Right ventricle myocardium inferior (tissue), 1 donor: ENCODE data around the gene B3GAT3. TPM values are rescaled to one million over a fixed set of nuclear protein-coding genes. Genes with fewer than 3 reads are reported as not detected.

ENCODE experiments used
- ATAC-seq: fragments of 200-7000 bp; cut with Tn5 transposase; one replicate; pipeline ENCODE4 v1.9.1; 2020; ENCODE audit warnings: mild to moderate bottlenecking, moderate library complexity
- DNase-seq: peaks from one replicate; pipeline ENCODE4 v3.0.0; 2021; ENCODE audit errors: missing footprints
- intact Hi-C: fragments of 100-400 bp; cut with DNase I; formaldehyde crosslinking; loops from one replicate; pipeline ENCODE4 v1.11.0; 2022
- total RNA-seq: library from RNA; stranded (reverse); fragmentation: NEBNext Ultra II Directional; extraction: Animal tissue kit (Norgen Biotek cat#: 25700); gene quantifications from one replicate; pipeline ENCODE4 v1.2.1, GENCODE V29; 2021
- donor health status: DM: no; HTN: yes; CAD: no; lungs with severe emphysema.

The B3GAT3 gene
- total RNA-seq, 1 donor from 2014 or later = 12.8 TPM

GRCh38 chr11:62610403-62610802, 11.4 kb downstream of the B3GAT3 start:
- DNase-seq (no peak), ATAC-seq (no peak)
- intact Hi-C loops = loop anchor here (5.0 kb wide), 1 partner anchor 52 kb away; no protein-coding TSS in a partner anchor

- no peak for ATAC-seq
- intact Hi-C loops = no loop called here
These were observed 13.0 kb downstream of the B3GAT3 start for GRCh38 chr11:62608776-62609175.

GRCh38 chr11:62607714-62608113, 14.1 kb downstream of the B3GAT3 start:
- intact Hi-C loops = no loop called here
- DNase-seq = no peak
- no peak for ATAC-seq

More at GRCh38 chr11:62608776-62609175, 13.0 kb downstream of the B3GAT3 start:
- DNase-seq = no peak

GRCh38 chr11:62605902-62606301, 15.9 kb downstream of the B3GAT3 start:
- no peak for ATAC-seq
- DNase-seq = no peak
- intact Hi-C loops = no loop called here

GRCh38 chr11:62605467-62605866, 16.3 kb downstream of the B3GAT3 start:
- intact Hi-C loops = no loop called here
- no peak for ATAC-seq
- DNase-seq = no peak

GRCh38 chr11:62604460-62605120, 17.2 kb downstream of the B3GAT3 start:
- no peak for ATAC-seq
- intact Hi-C loops = no loop called here
- no peak for DNase-seq

- ATAC-seq = no peak
- intact Hi-C loops = no loop called here
- no peak for DNase-seq
These were observed 17.9 kb downstream of the B3GAT3 start for GRCh38 chr11:62603776-62604299.

- intact Hi-C loops = no loop called here
- ATAC-seq (no peak), DNase-seq (no peak)
These were observed 18.7 kb downstream of the B3GAT3 start for GRCh38 chr11:62603072-62603408.

- DNase-seq = peak; percentile 83
- intact Hi-C loops = no loop called here
- peak; percentile 64 for ATAC-seq
These were observed 19.4 kb downstream of the B3GAT3 start for GRCh38 chr11:62602141-62603071.

- ATAC-seq = peak; percentile 92
- intact Hi-C loops = no loop called here
- peak; percentile 97 for DNase-seq
These were observed 20.2 kb downstream of the B3GAT3 start, which contains the start of gene MTA2 for GRCh38 chr11:62601372-62602140. Gene MTA2 (minus strand): TSS chr11:62601865. CDS start chr11:62601450, 415 bp downstream.

- intact Hi-C loops = no loop called here
- peak; percentile 25 for ATAC-seq
- peak; percentile 86 for DNase-seq
These were observed 20.7 kb downstream of the B3GAT3 start for GRCh38 chr11:62601122-62601371.

GRCh38 chr11:62600367-62601121, 21.2 kb downstream of the B3GAT3 start:
- ATAC-seq (no peak), DNase-seq (no peak)
- intact Hi-C loops = no loop called here

- no peak for ATAC-seq
- intact Hi-C loops = loop anchor here (2.0 to 10.0 kb wide), 2 partner anchors 55 to 105 kb away; partner anchors contain the start of genes BSCL2 and GNG3
- no peak for DNase-seq
These were observed 21.9 kb downstream of the B3GAT3 start for GRCh38 chr11:62599901-62600300.

- intact Hi-C loops = loop anchor here (2.0 to 10.0 kb wide), 2 partner anchors 54 to 106 kb away; partner anchors contain the start of genes BSCL2 and GNG3
- DNase-seq = peak; percentile 96
- ATAC-seq = peak; percentile 73
These were observed 22.6 kb downstream of the B3GAT3 start for GRCh38 chr11:62599069-62599696.

GRCh38 chr11:62595124-62595523, 26.7 kb downstream of the B3GAT3 start:
- DNase-seq = no peak
- intact Hi-C loops = loop anchor here (10.0 kb wide), 1 partner anchor 110 kb away; the partner anchor contains the start of genes BSCL2 and GNG3
- ATAC-seq = no peak

GRCh38 chr11:62593434-62594044, 28.2 kb downstream of the B3GAT3 start:
- DNase-seq = peak; percentile 90
- intact Hi-C loops = loop anchor here (10.0 kb wide), 1 partner anchor 111 kb away; the partner anchor contains the start of genes BSCL2 and GNG3
- ATAC-seq = no peak

GRCh38 chr11:62592989-62593421, 28.8 kb downstream of the B3GAT3 start:
- ATAC-seq (no peak), DNase-seq (no peak)
- intact Hi-C loops = loop anchor here (10.0 kb wide), 1 partner anchor 112 kb away; the partner anchor contains the start of genes BSCL2 and GNG3
